ENCODE measurements around the gene NHEJ1.
A peak's percentile ranks its signal among the peaks of the same experiment; 100 is the strongest.

The NHEJ1 gene

GRCh38 chr2:219062081-219062480, 98.5 kb downstream of the NHEJ1 start:
- in situ Hi-C loops (cut with MboI; ENCODE audit: low pct_unique_long_range_greater_than_20kb, low sequenced_read_pairs, unreplicated experiment) = loop anchor here (10.0 kb wide), 1 partner anchor 53 kb away; no protein-coding TSS in a partner anchor
- DNase-seq (ENCODE audit: low spot score) = no peak
- TF ChIP-seq, protein P1, sequence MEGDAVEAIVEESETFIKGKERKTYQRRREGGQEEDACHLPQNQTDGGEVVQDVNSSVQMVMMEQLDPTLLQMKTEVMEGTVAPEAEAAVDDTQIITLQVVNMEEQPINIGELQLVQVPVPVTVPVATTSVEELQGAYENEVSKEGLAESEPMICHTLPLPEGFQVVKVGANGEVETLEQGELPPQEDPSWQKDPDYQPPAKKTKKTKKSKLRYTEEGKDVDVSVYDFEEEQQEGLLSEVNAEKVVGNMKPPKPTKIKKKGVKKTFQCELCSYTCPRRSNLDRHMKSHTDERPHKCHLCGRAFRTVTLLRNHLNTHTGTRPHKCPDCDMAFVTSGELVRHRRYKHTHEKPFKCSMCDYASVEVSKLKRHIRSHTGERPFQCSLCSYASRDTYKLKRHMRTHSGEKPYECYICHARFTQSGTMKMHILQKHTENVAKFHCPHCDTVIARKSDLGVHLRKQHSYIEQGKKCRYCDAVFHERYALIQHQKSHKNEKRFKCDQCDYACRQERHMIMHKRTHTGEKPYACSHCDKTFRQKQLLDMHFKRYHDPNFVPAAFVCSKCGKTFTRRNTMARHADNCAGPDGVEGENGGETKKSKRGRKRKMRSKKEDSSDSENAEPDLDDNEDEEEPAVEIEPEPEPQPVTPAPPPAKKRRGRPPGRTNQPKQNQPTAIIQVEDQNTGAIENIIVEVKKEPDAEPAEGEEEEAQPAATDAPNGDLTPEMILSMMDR (IDR thresholded peaks at IDR 0.05; ENCODE audit: extremely low read depth, insufficient read depth, missing control alignments) = no peak

- DNase-seq (ENCODE audit: low spot score) = peak; percentile 45
- in situ Hi-C loops (cut with MboI; ENCODE audit: low pct_unique_long_range_greater_than_20kb, low sequenced_read_pairs, unreplicated experiment) = loop anchor here (10.0 kb wide), 1 partner anchor 54 kb away; no protein-coding TSS in a partner anchor
- TF ChIP-seq, protein P1 (IDR thresholded peaks at IDR 0.05; ENCODE audit: extremely low read depth, insufficient read depth, missing control alignments) = no peak
Observed at GRCh38 chr2:219060821-219061791, 99.5 kb downstream of the NHEJ1 start, which contains the start of gene IHH. Gene IHH, minus strand, starts transcription at chr2:219060921. Its CDS starts 454 bp downstream, at chr2:219060467.

GRCh38 chr2:219059725-219060682, 100.6 kb downstream of the NHEJ1 start:
- TF ChIP-seq, protein P1 (IDR thresholded peaks at IDR 0.05; ENCODE audit: extremely low read depth, insufficient read depth, missing control alignments) = no peak
- DNase-seq (ENCODE audit: low spot score) = peak; percentile 43
- in situ Hi-C loops (cut with MboI; ENCODE audit: low pct_unique_long_range_greater_than_20kb, low sequenced_read_pairs, unreplicated experiment) = loop anchor here (10.0 kb wide), 1 partner anchor 55 kb away; no protein-coding TSS in a partner anchor

- DNase-seq (ENCODE audit: low spot score) = peak; percentile 39
- in situ Hi-C loops (cut with MboI; ENCODE audit: low pct_unique_long_range_greater_than_20kb, low sequenced_read_pairs, unreplicated experiment) = no loop called here
- TF ChIP-seq, protein P1 (IDR thresholded peaks at IDR 0.05; ENCODE audit: extremely low read depth, insufficient read depth, missing control alignments) = no peak
Observed at GRCh38 chr2:219059375-219059724, 101.3 kb downstream of the NHEJ1 start.

DNA sequence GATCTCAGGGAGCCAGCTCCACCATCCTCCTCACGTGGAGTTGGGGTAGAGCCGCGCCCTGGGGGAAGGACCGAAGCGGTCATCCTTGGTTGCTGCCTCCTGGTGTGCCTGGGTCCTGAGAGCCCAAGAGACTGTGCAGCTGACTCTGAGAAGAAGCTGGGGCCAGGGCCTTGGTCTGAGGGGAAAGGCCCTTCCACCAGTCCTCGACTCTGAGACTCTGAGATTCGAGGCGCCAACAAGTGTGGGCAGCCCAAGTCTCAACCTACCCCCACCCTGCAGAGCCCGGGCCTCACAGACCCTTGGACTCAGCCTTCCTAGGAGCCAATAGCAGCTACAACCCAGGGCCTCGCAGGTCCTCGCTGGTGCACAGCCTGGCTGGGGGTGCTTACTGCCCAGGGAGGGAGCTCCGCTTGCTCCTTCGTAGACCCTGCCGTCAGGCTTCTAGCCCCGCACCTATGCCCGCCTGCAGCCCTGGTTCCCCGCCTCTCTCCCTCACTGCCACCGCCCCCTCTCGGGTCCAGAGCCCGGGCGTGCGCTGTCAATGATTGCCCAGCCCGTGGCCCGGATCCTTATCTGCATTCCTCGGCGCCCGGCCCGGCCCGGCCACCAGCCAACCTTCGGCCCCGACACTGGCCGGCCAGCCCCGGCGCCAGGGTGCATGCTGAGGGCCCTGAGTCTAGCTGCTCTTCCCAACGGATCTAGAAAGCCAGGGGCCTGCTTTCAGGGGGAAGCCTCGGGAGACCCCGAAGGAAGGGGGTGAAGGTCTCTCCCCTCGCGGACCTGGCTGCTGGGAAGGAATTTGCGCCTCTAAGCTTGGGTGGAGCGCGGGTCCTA, 101.9 kb downstream of the NHEJ1 start:
- in situ Hi-C loops (cut with MboI; ENCODE audit: low pct_unique_long_range_greater_than_20kb, low sequenced_read_pairs, unreplicated experiment) = no loop called here
- TF ChIP-seq, protein P1 (IDR thresholded peaks at IDR 0.05; ENCODE audit: extremely low read depth, insufficient read depth, missing control alignments) = no peak
- peak; percentile 45 for DNase-seq (ENCODE audit: low spot score)

Data from GM13977 (cell line).